K562 (cell line): ENCODE data around the gene NUFIP1. TPM values are rescaled to one million over a fixed set of nuclear protein-coding genes. Genes with fewer than 3 reads are reported as not detected.

Experiments
- ATAC-seq: fragments of 200-7000 bp; cut with Tn5 transposase; 3 replicates; pipeline ENCODE4 v1.9.1; 2020; ENCODE audit warnings: moderate library complexity
- BruUV-seq: library from RNA; stranded (reverse); fragments of 400-500 nt; replicated peaks from 2 replicates; lab custom pipeline; 2021; lab: Mats Ljungman, UMichigan
- CTCF ChIA-PET: fragments of 300-600 bp; formaldehyde crosslinking; extraction: SDS; loops from one replicate; lab custom pipeline; 2021; ENCODE audit warnings: low intra/inter-chr PET ratio; lab: Yijun Ruan, JAX
- POLR2A ChIA-PET: fragments of 300-600, 350-650 bp; sonication (Branson Sonifier 250); formaldehyde crosslinking; extraction: SDS; loops from one replicate; lab custom pipeline; 2021; ENCODE audit warnings: antibody characterized with exemption, inconsistent platforms; lab: Yijun Ruan, JAX
- DNase-seq, 4 experiments: peaks; one replicate each; pipeline versions ENCODE4 v3.0.0 to v3.0.0-alpha.2; 2011 to 2018; ENCODE audit warnings: low spot score in 3 of 4, mixed read lengths in 3 of 4; ENCODE audit errors: extremely low read depth in 1 of 4
- FAIRE-seq: peaks from 2 replicates; lab custom pipeline; 2011; peaks lifted over from hg19 to GRCh38; lab: Jason Lieb, UNC
- H2AFZ ChIP-seq: 2 replicates; pipeline ENCODE4 v1.6.0; 2011; ENCODE audit warnings: low read depth, low read length, control low read depth, inconsistent platforms
- H3K27ac ChIP-seq: fragments of 200-600 bp; 3 replicates; pipeline ENCODE4 v1.8.0; 2011; ENCODE audit warnings: low read depth, mild to moderate bottlenecking, control low read depth, inconsistent platforms, low read length, moderate library complexity, mixed read lengths; ENCODE audit errors: extremely low read depth
- H3K27me3 ChIP-seq, 2 experiments: fragments of 300-600 bp in 1 of 2; 2 replicates in 1 of 2; 3 replicates in 1 of 2; pipeline versions ENCODE4 v1.6.0 to v1.8.0; 2011; ENCODE audit warnings: inconsistent platforms in 2 of 2, low read length in 2 of 2, mild to moderate bottlenecking in 1 of 2, mixed read lengths in 1 of 2, moderate library complexity in 1 of 2; ENCODE audit not compliant: control insufficient read depth in 2 of 2, insufficient read depth in 2 of 2
- H3K36me3 ChIP-seq: fragments of 300-600 bp; 3 replicates; pipeline ENCODE4 v1.8.0; 2011; ENCODE audit warnings: mild to moderate bottlenecking, low read length, inconsistent platforms; ENCODE audit not compliant: control insufficient read depth, insufficient read depth
- H3K4me1 ChIP-seq, 2 experiments: fragments of 200-600 bp in 1 of 2; replicated peaks in 1 of 2; 2 replicates in 1 of 2; 3 replicates in 1 of 2; pipeline versions ENCODE4 v1.5.1 to v1.8.0; 2011; ENCODE audit warnings: inconsistent platforms in 2 of 2, low read length in 2 of 2, mild to moderate bottlenecking in 1 of 2, mixed read lengths in 1 of 2, moderate library complexity in 1 of 2; ENCODE audit not compliant: control insufficient read depth in 2 of 2, insufficient read depth in 2 of 2
- H3K4me2 ChIP-seq: 2 replicates; pipeline ENCODE4 v1.6.1; 2011; ENCODE audit warnings: low read length, control low read depth, inconsistent platforms, mixed read lengths; ENCODE audit not compliant: insufficient read depth
- H3K4me3 ChIP-seq: fragments of 200-600 bp; sonication (generic), shearing (Covaris generic); 2 replicates; pipeline ENCODE4 v1.5.1; 2016; ENCODE audit warnings: control low read depth, inconsistent platforms
- H3K79me2 ChIP-seq: fragments of 200-600 bp; 3 replicates; pipeline ENCODE4 v1.8.0; 2011; ENCODE audit warnings: low read length, inconsistent platforms; ENCODE audit not compliant: control insufficient read depth, insufficient read depth
- H3K9ac ChIP-seq, 2 experiments: 2 replicates each; pipeline versions ENCODE4 v1.6.0 to v1.6.1; 2011; ENCODE audit warnings: low read depth in 2 of 2, low read length in 2 of 2, control low read depth in 1 of 2, inconsistent platforms in 1 of 2, mild to moderate bottlenecking in 1 of 2, mixed read lengths in 1 of 2; ENCODE audit not compliant: insufficient read depth in 1 of 2
- H3K9me1 ChIP-seq: one replicate; pipeline ENCODE4 v1.6.0; 2011; ENCODE audit warnings: inconsistent platforms, mild to moderate bottlenecking, low read length, moderate library complexity; ENCODE audit not compliant: control insufficient read depth, insufficient read depth
- H3K9me3 ChIP-seq: replicated peaks from 2 replicates; pipeline ENCODE4 v1.5.1; 2011; ENCODE audit warnings: low read depth, low read length, inconsistent platforms; ENCODE audit not compliant: control insufficient read depth, insufficient read depth
- H4K20me1 ChIP-seq: replicated peaks from 2 replicates; pipeline ENCODE4 v1.6.1; 2011; ENCODE audit warnings: low read length, inconsistent platforms, mixed read lengths; ENCODE audit not compliant: control insufficient read depth, insufficient read depth
- CHD1 ChIP-seq: fragments of 200-600 bp; sonication (generic); IDR thresholded peaks from one replicate; pipeline ENCODE4 v1.6.1; 2012; ENCODE audit warnings: mild to moderate bottlenecking, moderate library complexity, low read length, inconsistent platforms
- ELF1 ChIP-seq: fragments of 200-800 bp; sonication (Bioruptor generic); IDR thresholded peaks from 2 replicates; pipeline ENCODE4 v1.6.1; 2016; ENCODE audit warnings: missing genetic modification characterization, missing compliant biosample characterization
- HIVEP1 ChIP-seq: fragments of 250-450 bp; sonication (Bioruptor Pico); IDR thresholded peaks from 2 replicates; pipeline ENCODE4 v1.4.0; 2020; ENCODE audit warnings: mild to moderate bottlenecking
- MBD2 ChIP-seq: sonication (generic); IDR thresholded peaks from 2 replicates; pipeline ENCODE4 v1.6.1; 2016; ENCODE audit warnings: low read depth, borderline replicate concordance
- PPARD ChIP-seq: fragments of 250-450 bp; sonication (Bioruptor Pico); IDR thresholded peaks from 2 replicates; pipeline ENCODE4 v1.8.0; 2022; ENCODE audit warnings: inconsistent platforms, mild to moderate bottlenecking, moderate library complexity
- ZNF57 ChIP-seq: fragments of 450-650 bp; formaldehyde crosslinking; IDR thresholded peaks from 2 replicates; pipeline ENCODE4 v1.4.0; 2020; ENCODE audit warnings: mild to moderate bottlenecking, moderate library complexity
- ZNF830 ChIP-seq: fragments of 250-450 bp; sonication (Bioruptor Pico); IDR thresholded peaks from 2 replicates; pipeline ENCODE4 v1.5.0; 2021; ENCODE audit warnings: mild to moderate bottlenecking
- WGBS: fragments of 100-300 bp; shearing (Covaris generic); methylation state at CpG from one replicate; pipeline ENCODE4 v1.1.6; 2016; ENCODE audit warnings: low coverage, mixed read lengths; ENCODE audit not compliant: insufficient coverage; ENCODE audit errors: missing lambda C conversion rate; 5-methylcytosine and 5-hydroxymethylcytosine counted together
- in situ Hi-C: fragments of 300-500 bp; cut with MboI; formaldehyde crosslinking; loops from 4 replicates; pipeline ENCODE4 v1.15.0; 2018; ENCODE audit warnings: inconsistent platforms, mixed read lengths
- intact Hi-C: fragments of 100-400 bp; cut with micrococcal nuclease; formaldehyde crosslinking; loops from 2 replicates; pipeline ENCODE4 v1.14.2; 2022
- polyA plus RNA-seq, 8 experiments: library from polyadenylated mRNA; depleted of rRNA in 4 of 8; stranded (reverse) in 5 of 8; unstranded in 3 of 8; fragments of >200 nt; fragmentation: Nextera tagmentation in 2 of 8; fragmentation: Illumina TruSeq in 1 of 8; extraction: Ambion mirVana in 2 of 8; extraction: Trizol in 1 of 8; gene quantifications; 2 replicates each; pipeline versions ENCODE4 v1.2.1 to v1.2.3, GENCODE V29; 2011 to 2014; ENCODE audit warnings: inconsistent platforms in 1 of 8, missing spikeins in 1 of 8
- total RNA-seq, 7 experiments: library from RNA; depleted of rRNA in 6 of 7; stranded (reverse); fragments of >200 nt in 6 of 7; fragmentation: Illumina TruSeq in 2 of 7; extraction: Trizol in 2 of 7; gene quantifications; 2 replicates each; pipeline versions ENCODE4 v1.2.1 to v1.2.3, GENCODE V29; 2011 to 2021; ENCODE audit warnings: low replicate concordance in 1 of 7
- TF ChIP-seq, protein P1 (sequence below): fragments of 250-450 bp; sonication (Bioruptor Pico); IDR thresholded peaks from 2 replicates; pipeline ENCODE4 v1.5.1; 2021; ENCODE audit warnings: mild to moderate bottlenecking

The NUFIP1 gene
- total and polyA plus RNA-seq, 9 of the 15 experiments (the other 6 are each of a cell fraction or from before 2014, with no cell fraction given), result 2.6 to 9.7 (median 4.1) TPM

DNA sequence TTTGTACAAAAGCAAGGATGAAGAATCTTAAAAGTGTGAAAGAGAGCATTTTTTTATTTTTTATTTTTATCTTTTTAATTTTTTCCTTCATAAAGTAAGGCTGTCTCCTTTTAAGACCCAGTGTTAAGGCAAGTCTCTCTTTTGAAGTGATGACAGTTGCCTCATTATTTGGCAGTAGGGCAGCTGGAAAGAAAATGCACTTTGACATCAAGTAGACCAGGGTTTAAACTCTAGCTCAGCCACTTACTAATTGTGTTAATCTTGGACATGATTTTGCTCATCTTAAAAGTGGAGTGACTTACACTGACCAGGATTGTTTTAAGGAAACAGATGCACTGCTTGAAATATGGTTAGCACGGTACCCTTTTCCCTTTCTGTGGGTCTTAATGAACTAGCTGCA is 18.6 kb upstream of the NUFIP1 start:
- H3K79me2 ChIP-seq, result no peaks in the 10 kb centered on the region
- H3K9ac ChIP-seq, result no peak overlapping the region
- CTCF ChIA-PET, result no interaction called here
- no peaks in the 10 kb centered on the region for H3K9me1 ChIP-seq
- no peak overlapping the region for H3K27ac ChIP-seq
- no TSS peak for BruUV-seq
- no peak overlapping the region for H3K4me2 ChIP-seq
- DNase-seq (no peak), ATAC-seq (no peak), FAIRE-seq (no peak)
- H3K9me3 ChIP-seq, result no peaks in the 10 kb centered on the region
- TF ChIP-seq CHD1 (no peak), HIVEP1 (no peak), ELF1 (no peak), PPARD (CRISPR knock-in tag) (no peak), ZNF830 (CRISPR knock-in tag) (no peak), MBD2 (no peak), ZNF57 (CRISPR knock-in tag) (no peak)
- TF ChIP-seq, protein P1, sequence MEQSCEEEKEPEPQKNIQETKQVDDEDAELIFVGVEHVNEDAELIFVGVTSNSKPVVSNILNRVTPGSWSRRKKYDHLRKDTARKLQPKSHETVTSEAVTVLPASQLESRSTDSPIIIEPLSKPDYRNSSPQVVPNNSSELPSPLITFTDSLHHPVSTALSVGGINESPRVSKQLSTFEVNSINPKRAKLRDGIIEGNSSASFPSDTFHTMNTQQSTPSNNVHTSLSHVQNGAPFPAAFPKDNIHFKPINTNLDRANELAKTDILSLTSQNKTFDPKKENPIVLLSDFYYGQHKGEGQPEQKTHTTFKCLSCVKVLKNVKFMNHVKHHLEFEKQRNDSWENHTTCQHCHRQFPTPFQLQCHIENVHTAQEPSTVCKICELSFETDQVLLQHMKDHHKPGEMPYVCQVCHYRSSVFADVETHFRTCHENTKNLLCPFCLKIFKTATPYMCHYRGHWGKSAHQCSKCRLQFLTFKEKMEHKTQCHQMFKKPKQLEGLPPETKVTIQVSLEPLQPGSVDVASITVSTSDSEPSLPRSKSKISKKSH (CRISPR knock-in tag), result no peak
- no peak overlapping the region for H3K4me3 ChIP-seq
- in situ Hi-C loops, result no loop called here
- intact Hi-C loops, result no loop called here
- no peak overlapping the region for H2AFZ ChIP-seq
- H3K4me1 ChIP-seq, result no peaks in the 10 kb centered on the region
- 90% methylated on average over 1 of the region's 1 CpG for WGBS
- no peaks in the 10 kb centered on the region for H4K20me1 ChIP-seq
- POLR2A ChIA-PET, result interaction anchor here (0.6 to 0.8 kb wide), 2 partner anchors 9 to 507 kb away, joined by 3 read pairs; no protein-coding TSS in a partner anchor
- no peaks in the 10 kb centered on the region for H3K27me3 ChIP-seq
- H3K36me3 ChIP-seq, result peaks cover 27% of the 10 kb centered on the region; the same call in 2 of the 3 replicates
